Transverse colon (tissue), 4 donors: ENCODE results near the gene NDRG2. TPM values are rescaled to one million over a fixed set of nuclear protein-coding genes. Genes with fewer than 3 reads are reported as not detected.
"Not testable (repeated sequence)": the region's sequence is repeated elsewhere in the genome, so short reads cannot be mapped to it uniquely, and the experiment has no call there.

Experiments
- DNase-seq: peaks from one replicate; pipeline ENCODE4 v3.0.0-alpha.2; 2019
- H3K27ac ChIP-seq, 4 donors: fragments of 200-600 bp; sonication (generic); 2 replicates each; pipeline ENCODE4 v1.5.1; 2016 to 2018; ENCODE audit warnings: inconsistent platforms in 4 of 4
- H3K27me3 ChIP-seq: fragments of 200-600 bp; sonication (generic); 2 replicates; pipeline ENCODE4 v1.5.1; 2017; ENCODE audit warnings: inconsistent platforms
- H3K36me3 ChIP-seq, 4 donors: fragments of 200-600 bp; sonication (generic); 2 replicates each; pipeline ENCODE4 v1.5.1; 2017 to 2019; ENCODE audit warnings: inconsistent platforms in 4 of 4
- H3K4me1 ChIP-seq, 4 donors: fragments of 200-600 bp; sonication (generic); 2 replicates each; pipeline ENCODE4 v1.5.1; 2017 to 2020; ENCODE audit warnings: inconsistent platforms in 4 of 4
- H3K4me3 ChIP-seq, 4 donors: fragments of 200-600 bp; sonication (generic); 1 replicate in 1 of 4; 2 replicates in 3 of 4; pipeline versions ENCODE4 v1.5.1 to v1.6.1; 2017 to 2019; ENCODE audit warnings: inconsistent platforms in 4 of 4
- H3K9me3 ChIP-seq, 2 donors: fragments of 200-600 bp; sonication (generic); 2 replicates each; pipeline ENCODE4 v1.5.1; 2017 to 2019; ENCODE audit warnings: inconsistent platforms in 2 of 2
- CTCF ChIP-seq, 5 experiments: fragments of 200-600 bp in 3 of 5; fragments of 450-650 bp in 2 of 5; sonication (generic) in 3 of 5; IDR thresholded peaks; 1 replicate in 2 of 5; 2 replicates in 3 of 5; pipeline ENCODE4 v1.5.1; 2016 to 2017; ENCODE audit warnings: antibody characterized with exemption in 5 of 5, inconsistent platforms in 3 of 5, mild to moderate bottlenecking in 2 of 5, moderate library complexity in 1 of 5
- EP300 ChIP-seq: sonication (generic); formaldehyde crosslinking; IDR thresholded peaks from one replicate; pipeline ENCODE4 v1.6.1; 2017; ENCODE audit warnings: antibody characterized with exemption, low read depth
- POLR2A ChIP-seq: fragments of 450-650 bp; IDR thresholded peaks from one replicate; pipeline ENCODE4 v1.6.1; 2016; ENCODE audit warnings: antibody characterized with exemption, mild to moderate bottlenecking, moderate library complexity
- POLR2AphosphoS5 ChIP-seq, 3 donors: sonication (generic); formaldehyde crosslinking; IDR thresholded peaks; one replicate each; pipeline ENCODE4 v1.6.1; 2016; ENCODE audit warnings: antibody characterized with exemption in 3 of 3
- WGBS, 2 donors: methylation state at CpG; one replicate each; pipeline ENCODE4 v1.1.5; 2018; ENCODE audit warnings: low coverage in 1 of 2; 5-methylcytosine and 5-hydroxymethylcytosine counted together
- in situ Hi-C, 4 donors: fragments of 200-750 bp; cut with MboI; loops; one replicate each; pipeline versions ENCODE4 v1.15.0 to v1.15.1; 2017; ENCODE audit warnings: low sequenced_read_pairs in 3 of 4, low pct_ligation_motif_present in 1 of 4, low pct_unique_long_range_greater_than_20kb in 1 of 4
- intact Hi-C: fragments of 100-400 bp; cut with DNase I; formaldehyde crosslinking; loops from one replicate; pipeline ENCODE4 v1.15.1; 2023; ENCODE audit warnings: low total_unique reads
- total RNA-seq, 4 donors: library from RNA; depleted of rRNA; stranded (reverse); fragments of >200 nt; gene quantifications; one replicate each; pipeline ENCODE4 v1.1.0, GENCODE V29; 2016

NDRG2 gene
- total RNA-seq, 4 donors from 2014 or later: 144 to 275 (median 192) TPM

DNA sequence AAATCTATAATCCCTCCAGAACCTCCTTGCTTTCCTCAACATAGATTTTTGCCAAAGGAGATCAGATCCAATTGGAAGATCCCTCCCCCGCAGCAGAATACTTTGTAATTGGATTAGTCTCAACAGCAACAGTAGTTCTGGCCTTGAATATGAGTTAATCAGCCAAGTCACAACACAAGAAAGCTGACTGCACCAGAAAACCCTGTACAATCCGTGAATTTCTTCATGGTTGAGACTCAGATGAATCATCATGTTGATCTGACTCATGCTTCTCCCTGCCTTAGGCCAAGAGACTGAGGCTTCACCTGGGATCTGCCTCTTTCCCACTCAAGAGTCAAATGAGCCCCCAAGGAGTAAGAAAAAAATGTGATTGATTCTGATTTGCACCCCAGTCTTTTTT is 38.0 kb downstream of the NDRG2 start:
- TF ChIP-seq POLR2AphosphoS5 (IDR thresholded peaks at IDR 0.05) (peak in 1 of 3 donors; percentile 61), POLR2A (no peak)
- H3K36me3 ChIP-seq: peaks cover 0 to 4% (median 0%) of the 10 kb centered on the region in 4 donors
- no peak overlapping the region for H3K4me3 ChIP-seq
- intact Hi-C loops (no loop called here), in situ Hi-C loops (loop anchor here in 1 of 4 donors (25.0 kb wide), 1 partner anchor 300 kb away; the partner anchor contains the start of genes ANG and RNASE4)
- H3K9me3 ChIP-seq: no peaks in the 10 kb centered on the region
- peak overlapping the region in 2 of 4 donors; percentile 21 to 38 for H3K27ac ChIP-seq
- WGBS, 2 donors: 20 to 51% methylated on average over 1 to 2 of the region's 2 CpGs
- H3K27me3 ChIP-seq: no peaks in the 10 kb centered on the region
- no peak for DNase-seq
- H3K4me1 ChIP-seq: peaks cover 6 to 27% (median 21%) of the 10 kb centered on the region in 4 donors

DNA sequence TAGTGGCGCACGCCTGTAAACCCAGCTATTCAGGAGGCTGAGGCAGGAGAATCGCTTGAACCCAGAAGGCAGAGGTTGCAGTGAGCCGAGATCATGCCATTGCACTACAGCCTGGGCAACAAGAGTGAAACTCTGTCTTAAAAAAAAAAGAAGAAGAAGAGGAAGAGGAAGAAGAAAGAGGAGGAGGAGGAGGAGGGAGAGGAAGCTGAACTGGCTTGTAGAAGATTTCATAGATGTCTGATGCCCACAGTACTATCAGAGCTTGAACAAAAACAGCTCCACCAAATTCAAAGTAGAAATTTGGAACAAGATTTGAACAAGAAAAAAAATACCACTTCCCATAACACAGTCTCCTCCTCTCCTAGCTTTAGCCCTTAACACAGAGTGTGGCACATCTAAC is 39.2 kb downstream of the NDRG2 start:
- H3K27me3 ChIP-seq, intact Hi-C loops, H3K4me3 ChIP-seq, H3K9me3 ChIP-seq, DNase-seq, H3K36me3 ChIP-seq, H3K27ac ChIP-seq: not testable (repeated sequence)
- peaks cover under 1 to 15% (median 10%) of the 10 kb centered on the region in 4 donors for H3K4me1 ChIP-seq
- in situ Hi-C loops: loop anchor here in 1 of 4 donors (25.0 kb wide), 1 partner anchor 298 kb away; the partner anchor contains the start of genes ANG and RNASE4
- WGBS, 2 donors: 92 to 94% methylated on average over 4 of the region's 4 CpGs

GRCh38 chr14:20982646-20983369 is 42.1 kb downstream of the NDRG2 start:
- H3K9me3 ChIP-seq: no peaks in the 10 kb centered on the region
- no peak overlapping the region for H3K27ac ChIP-seq
- in situ Hi-C loops (loop anchor here in 1 of 4 donors (25.0 kb wide), 1 partner anchor 296 kb away; the partner anchor contains the start of genes ANG and RNASE4), intact Hi-C loops (no loop called here)
- no peaks in the 10 kb centered on the region for H3K27me3 ChIP-seq
- no peak for TF ChIP-seq CTCF (IDR thresholded peaks at IDR 0.05)
- TF ChIP-seq POLR2A: no peak
- TF ChIP-seq EP300: no peak
- no peak for TF ChIP-seq POLR2AphosphoS5 (IDR thresholded peaks at IDR 0.05)
- peaks cover 0 to 2% (median 0%) of the 10 kb centered on the region in 4 donors for H3K4me1 ChIP-seq
- DNase-seq: no peak
- H3K36me3 ChIP-seq: no peaks in the 10 kb centered on the region
- 78 to 80% methylated on average over 2 of the region's 2 CpGs for WGBS, 2 donors
- H3K4me3 ChIP-seq: no peak overlapping the region

DNA sequence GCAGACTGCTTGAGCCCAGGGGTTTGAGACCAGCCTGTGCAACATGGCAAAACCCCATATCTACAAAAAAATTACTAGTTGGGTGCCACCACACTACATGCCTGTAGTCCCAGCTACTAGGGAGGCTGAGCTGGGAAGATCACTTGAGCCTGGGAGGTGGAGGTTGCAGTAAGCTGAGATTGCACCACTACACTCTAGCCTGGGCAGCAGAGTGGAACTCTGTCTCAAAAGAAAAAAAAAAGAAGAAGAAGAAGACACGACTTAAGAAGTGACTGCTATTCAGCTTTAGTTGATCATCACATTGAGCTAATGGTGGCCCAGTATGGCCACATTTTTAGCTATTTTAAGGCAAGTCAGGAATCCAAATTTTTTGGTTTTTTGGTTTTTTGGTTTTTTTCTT is 44.0 kb downstream of the NDRG2 start:
- H3K9me3 ChIP-seq: no peaks in the 10 kb centered on the region
- in situ Hi-C loops: loop anchor here in 1 of 4 donors (25.0 kb wide), 1 partner anchor 294 kb away; the partner anchor contains the start of genes ANG and RNASE4
- DNase-seq: no peak
- TF ChIP-seq CTCF (IDR thresholded peaks at IDR 0.05): no peak
- TF ChIP-seq EP300: no peak
- no peak for TF ChIP-seq POLR2AphosphoS5 (IDR thresholded peaks at IDR 0.05)
- TF ChIP-seq POLR2A: no peak
- H3K4me3 ChIP-seq: no peak overlapping the region
- WGBS, 2 donors: 44 to 66% methylated on average over 1 of the region's 1 CpG
- H3K27me3 ChIP-seq: no peaks in the 10 kb centered on the region
- no peaks in the 10 kb centered on the region for H3K36me3 ChIP-seq
- H3K27ac ChIP-seq: no peak overlapping the region
- intact Hi-C loops: no loop called here
- H3K4me1 ChIP-seq: peaks cover 0 to 6% (median 0%) of the 10 kb centered on the region in 4 donors

- Histone ChIP-seq H3K9me3 (no peaks in the 10 kb centered on the region), H3K27ac (no peak overlapping the region), H3K36me3 (no peaks in the 10 kb centered on the region), H3K27me3 (no peaks in the 10 kb centered on the region), H3K4me3 (no peak overlapping the region), H3K4me1 (peaks cover 0 to 6% (median 0%) of the 10 kb centered on the region in 4 donors)
- in situ Hi-C loops: loop anchor here in 2 of 4 donors (10.0 to 25.0 kb wide), 2 partner anchors 284 to 291 kb away; partner anchors contain the start of genes ANG (in 1 of the 2) and RNASE4 (in 1 of the 2)
- TF ChIP-seq POLR2AphosphoS5 (IDR thresholded peaks at IDR 0.05) (no peak), EP300 (no peak), CTCF (IDR thresholded peaks at IDR 0.05) (no peak), POLR2A (no peak)
- DNase-seq: no peak
- intact Hi-C loops: no loop called here
- WGBS, 2 donors: 0 to 21% methylated on average over 1 of the region's 1 CpG
These were observed 46.2 kb downstream of the NDRG2 start for GRCh38 chr14:20978687-20979086.
